ENCODE data around the gene NAALADL2. TPM values are rescaled to one million over a fixed set of nuclear protein-coding genes. Genes with fewer than 3 reads are reported as not detected.

NAALADL2 gene
- total RNA-seq, 4 donors from 2014 or later: 0.85 to 6.3 (median 1.6) TPM

DNA sequence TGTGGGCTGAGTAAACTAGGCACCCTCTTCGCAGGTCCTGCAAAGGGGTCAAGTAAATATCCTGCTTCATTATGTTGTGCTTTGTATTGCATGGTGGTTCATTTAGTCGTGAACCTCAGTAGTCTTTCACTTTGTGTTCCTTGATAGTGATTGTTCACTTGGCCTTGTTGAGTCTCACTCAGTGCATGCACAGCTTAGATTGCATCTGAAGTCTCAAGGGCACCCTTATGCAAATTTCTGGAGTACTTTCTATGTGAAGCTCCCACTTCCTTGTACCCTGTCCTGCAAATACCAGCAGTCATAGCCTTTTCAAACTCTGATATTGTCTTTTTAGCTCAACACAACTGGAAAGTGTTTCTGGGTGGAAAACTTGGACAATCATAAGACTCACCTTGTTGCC is 519.2 kb downstream of the NAALADL2 start:
- DNase-seq: no peak
- H3K27me3 ChIP-seq: no peaks in the 10 kb centered on the region
- no peak overlapping the region for H3K27ac ChIP-seq
- WGBS, 2 donors: 52 to 70% methylated on average over 2 of the region's 2 CpGs
- no peaks in the 10 kb centered on the region for H3K9me3 ChIP-seq
- H3K4me3 ChIP-seq: no peak overlapping the region
- no peak for TF ChIP-seq POLR2A (IDR thresholded peaks at IDR 0.05)
- TF ChIP-seq, protein P1, sequence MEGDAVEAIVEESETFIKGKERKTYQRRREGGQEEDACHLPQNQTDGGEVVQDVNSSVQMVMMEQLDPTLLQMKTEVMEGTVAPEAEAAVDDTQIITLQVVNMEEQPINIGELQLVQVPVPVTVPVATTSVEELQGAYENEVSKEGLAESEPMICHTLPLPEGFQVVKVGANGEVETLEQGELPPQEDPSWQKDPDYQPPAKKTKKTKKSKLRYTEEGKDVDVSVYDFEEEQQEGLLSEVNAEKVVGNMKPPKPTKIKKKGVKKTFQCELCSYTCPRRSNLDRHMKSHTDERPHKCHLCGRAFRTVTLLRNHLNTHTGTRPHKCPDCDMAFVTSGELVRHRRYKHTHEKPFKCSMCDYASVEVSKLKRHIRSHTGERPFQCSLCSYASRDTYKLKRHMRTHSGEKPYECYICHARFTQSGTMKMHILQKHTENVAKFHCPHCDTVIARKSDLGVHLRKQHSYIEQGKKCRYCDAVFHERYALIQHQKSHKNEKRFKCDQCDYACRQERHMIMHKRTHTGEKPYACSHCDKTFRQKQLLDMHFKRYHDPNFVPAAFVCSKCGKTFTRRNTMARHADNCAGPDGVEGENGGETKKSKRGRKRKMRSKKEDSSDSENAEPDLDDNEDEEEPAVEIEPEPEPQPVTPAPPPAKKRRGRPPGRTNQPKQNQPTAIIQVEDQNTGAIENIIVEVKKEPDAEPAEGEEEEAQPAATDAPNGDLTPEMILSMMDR (IDR thresholded peaks at IDR 0.05): no peak
- H3K4me1 ChIP-seq: no peaks in the 10 kb centered on the region
- no peaks in the 10 kb centered on the region for H3K36me3 ChIP-seq
- intact Hi-C loops (cut with DNase I): no loop called here

DNA sequence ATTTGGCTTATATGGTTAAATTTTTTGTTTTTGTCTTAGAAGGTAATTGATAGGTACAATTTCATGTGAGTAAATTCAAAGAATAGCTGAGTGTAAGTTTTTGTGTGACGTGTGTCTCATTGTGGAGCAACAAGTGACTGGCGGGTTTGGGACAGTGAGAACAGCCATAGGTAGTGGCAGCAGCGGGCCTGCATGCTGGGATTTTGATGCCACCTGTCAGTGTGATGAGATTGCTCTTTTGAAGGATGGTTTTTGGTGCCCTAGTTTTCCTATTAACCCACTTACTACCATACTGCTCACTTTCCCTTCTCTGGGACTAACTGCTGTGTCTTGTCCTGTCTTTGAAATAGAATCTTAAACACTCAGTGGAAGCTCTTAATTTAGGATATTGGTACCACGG is 522.6 kb downstream of the NAALADL2 start:
- H3K27me3 ChIP-seq: no peaks in the 10 kb centered on the region
- no peak overlapping the region for H3K4me3 ChIP-seq
- no peaks in the 10 kb centered on the region for H3K9me3 ChIP-seq
- DNase-seq: no peak
- TF ChIP-seq, protein P1 (IDR thresholded peaks at IDR 0.05): no peak
- no peak for TF ChIP-seq POLR2A (IDR thresholded peaks at IDR 0.05)
- 85 to 89% methylated on average over 4 of the region's 4 CpGs for WGBS, 2 donors
- H3K36me3 ChIP-seq: no peaks in the 10 kb centered on the region
- H3K4me1 ChIP-seq: no peaks in the 10 kb centered on the region
- H3K27ac ChIP-seq: no peak overlapping the region
- intact Hi-C loops (cut with DNase I): no loop called here

DNA sequence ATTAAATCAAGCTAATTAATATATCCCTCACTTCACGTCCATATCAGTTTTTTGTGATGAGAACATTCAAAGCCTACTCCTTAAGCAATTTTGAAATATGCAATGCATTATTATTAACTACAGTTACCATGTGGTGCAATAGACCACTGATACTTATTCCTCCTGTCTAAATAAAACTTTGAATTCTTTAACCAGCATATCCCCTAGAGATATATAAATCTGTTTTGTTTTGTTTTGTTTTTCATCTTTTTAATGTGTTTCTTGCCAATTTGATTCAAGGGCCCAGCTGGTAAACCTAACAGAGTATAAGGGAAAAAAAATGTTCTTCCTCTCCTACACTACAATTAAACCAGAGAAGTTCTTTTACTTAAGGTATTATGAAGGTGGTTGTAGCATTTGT is 524.2 kb downstream of the NAALADL2 start:
- Histone ChIP-seq H3K4me1 (no peaks in the 10 kb centered on the region), H3K36me3 (no peaks in the 10 kb centered on the region), H3K27ac (no peak overlapping the region), H3K9me3 (no peaks in the 10 kb centered on the region), H3K4me3 (no peak overlapping the region), H3K27me3 (no peaks in the 10 kb centered on the region)
- no peak for TF ChIP-seq POLR2A (IDR thresholded peaks at IDR 0.05)
- TF ChIP-seq, protein P1 (IDR thresholded peaks at IDR 0.05): no peak
- intact Hi-C loops (cut with DNase I): no loop called here
- DNase-seq: no peak
- 67 to 72% methylated on average over 1 of the region's 1 CpG for WGBS, 2 donors

DNA sequence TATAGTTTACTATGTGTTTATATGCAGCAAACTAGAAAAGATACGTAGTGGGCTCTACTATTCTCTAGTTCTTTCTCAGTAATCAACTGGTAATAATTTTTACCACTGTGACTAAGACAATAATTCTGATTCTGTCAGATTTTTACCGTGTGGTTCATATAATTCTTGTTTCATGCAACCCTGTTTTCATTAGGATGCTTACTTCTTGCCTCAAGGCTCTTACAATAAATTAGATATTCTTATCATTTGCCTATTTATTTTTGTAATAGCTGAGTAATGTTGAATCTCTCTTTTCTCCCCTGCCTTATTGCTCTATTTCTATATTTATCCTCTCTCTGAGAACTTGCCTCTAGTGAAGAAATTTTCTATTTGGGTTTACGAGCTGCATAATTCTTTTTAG is 524.7 kb downstream of the NAALADL2 start:
- Histone ChIP-seq H3K9me3 (no peaks in the 10 kb centered on the region), H3K36me3 (no peaks in the 10 kb centered on the region), H3K27me3 (no peaks in the 10 kb centered on the region), H3K4me1 (no peaks in the 10 kb centered on the region), H3K27ac (no peak overlapping the region), H3K4me3 (no peak overlapping the region)
- TF ChIP-seq, protein P1 (IDR thresholded peaks at IDR 0.05): no peak
- TF ChIP-seq POLR2A (IDR thresholded peaks at IDR 0.05): no peak
- 69% methylated on average over 3 of the region's 3 CpGs for WGBS, 2 donors
- no peak for DNase-seq
- intact Hi-C loops (cut with DNase I): no loop called here

DNA sequence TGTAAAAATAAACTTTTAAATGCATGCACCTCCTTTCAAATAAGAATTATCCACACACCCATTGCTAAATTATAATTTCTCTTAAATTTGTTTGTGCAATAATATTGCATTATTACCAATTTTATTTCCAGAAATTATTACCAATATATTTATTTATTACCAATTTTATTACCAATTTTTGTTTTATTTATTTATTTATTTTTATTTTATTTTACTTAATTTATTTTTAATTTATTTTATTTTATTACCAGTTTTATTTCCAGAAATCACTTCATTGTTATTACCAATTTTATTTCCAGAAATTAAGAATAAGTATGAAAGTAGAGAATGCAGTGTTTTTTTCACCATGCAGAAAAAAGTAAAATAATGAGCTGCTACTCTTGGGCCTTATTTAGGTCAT is 525.4 kb downstream of the NAALADL2 start:
- Histone ChIP-seq H3K36me3 (no peaks in the 10 kb centered on the region), H3K27ac (no peak overlapping the region), H3K9me3 (no peaks in the 10 kb centered on the region), H3K27me3 (no peaks in the 10 kb centered on the region), H3K4me1 (no peaks in the 10 kb centered on the region), H3K4me3 (no peak overlapping the region)
- intact Hi-C loops (cut with DNase I): no loop called here
- no peak for TF ChIP-seq POLR2A (IDR thresholded peaks at IDR 0.05)
- TF ChIP-seq, protein P1 (IDR thresholded peaks at IDR 0.05): no peak
- DNase-seq: no peak
